GM10847 (cell line): ENCODE results near the gene SHH.

Experiments used
- POLR2A ChIP-seq: IDR thresholded peaks from 2 replicates; pipeline ENCODE4 v1.6.1; 2011; ENCODE audit not compliant: insufficient read length; ENCODE audit errors: extremely low read depth

Gene SHH

GRCh38 chr7:155811895-155812761 lies at the start of gene SHH:
Gene SHH (minus strand): TSS chr7:155812463. CDS start chr7:155812122, 341 bp downstream.
- no peak for TF ChIP-seq POLR2A

GRCh38 chr7:155861480-155861868 lies 49.2 kb upstream of the SHH start:
- no peak for TF ChIP-seq POLR2A

DNA sequence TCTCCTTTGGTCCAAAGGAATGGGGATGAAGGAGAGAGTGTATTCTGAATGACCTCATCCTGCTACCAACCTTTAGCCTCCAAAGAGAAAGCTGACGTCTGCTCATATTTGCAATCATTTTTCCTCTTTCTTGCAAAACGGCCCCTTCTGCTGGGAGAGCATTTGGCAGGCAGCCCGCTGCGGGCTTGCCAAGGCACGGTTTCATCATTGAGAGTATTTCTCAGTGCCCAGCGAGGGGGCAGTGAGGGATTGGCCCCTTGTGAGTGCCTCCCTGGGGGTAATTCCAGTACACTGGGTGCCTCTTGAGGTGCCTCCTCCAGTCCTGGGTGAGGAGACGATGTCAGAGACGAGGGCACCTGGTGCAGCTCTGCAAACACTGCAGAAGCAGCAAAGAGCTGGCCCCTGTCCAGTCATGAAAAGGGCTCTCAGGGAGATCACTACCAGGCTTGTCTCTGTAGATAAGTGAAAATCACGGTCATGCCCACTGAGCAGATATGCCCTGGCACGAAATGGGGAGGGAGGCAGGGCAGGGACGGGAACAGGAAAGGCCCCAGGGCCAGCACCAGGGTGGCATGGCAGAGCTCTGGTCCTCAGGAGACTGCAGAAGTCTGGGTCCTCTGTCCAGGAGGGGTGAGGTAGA lies 48.7 kb upstream of the SHH start:
- no peak for TF ChIP-seq POLR2A

DNA sequence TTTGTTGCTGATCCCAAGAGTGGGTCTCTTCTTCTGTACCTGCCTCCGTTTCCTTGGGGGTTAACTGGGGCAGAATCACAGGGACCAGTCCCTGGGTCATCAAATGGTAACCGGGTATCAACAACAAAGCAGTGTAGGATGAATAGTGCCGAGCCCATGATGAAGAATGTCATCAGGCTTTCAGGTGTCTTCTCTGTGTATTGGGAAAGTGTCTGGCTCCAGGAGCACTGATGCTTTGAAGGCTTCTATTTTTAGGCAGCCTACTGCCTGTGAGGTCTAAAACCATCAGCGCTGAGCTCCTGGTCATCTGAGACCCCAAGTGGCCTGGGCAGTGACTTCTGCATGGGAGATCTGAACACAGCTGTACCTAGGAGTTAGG lies 48.2 kb upstream of the SHH start:
- TF ChIP-seq POLR2A, result no peak

GRCh38 chr7:155858521-155859061 lies 46.3 kb upstream of the SHH start:
- TF ChIP-seq POLR2A, result no peak

DNA sequence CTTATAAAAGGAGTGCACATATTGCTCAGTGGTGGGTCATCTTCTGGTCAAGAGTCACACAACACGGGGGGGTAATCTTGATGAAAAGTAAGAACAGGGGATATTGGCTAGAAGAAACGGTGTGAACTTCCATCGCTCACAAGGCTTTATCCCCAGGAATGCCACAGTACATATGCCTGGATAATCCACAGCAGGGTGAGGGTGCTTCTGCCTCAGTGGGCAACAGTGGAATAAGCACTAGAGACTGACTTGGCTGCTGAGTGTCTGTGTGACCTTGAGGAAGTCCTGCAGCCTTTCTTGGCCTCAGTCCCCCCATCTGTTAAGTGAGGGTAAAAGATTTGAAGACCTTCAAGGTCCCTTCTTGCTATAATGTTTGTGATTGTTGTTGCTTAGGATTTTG lies 44.9 kb upstream of the SHH start:
- TF ChIP-seq POLR2A, result no peak

DNA sequence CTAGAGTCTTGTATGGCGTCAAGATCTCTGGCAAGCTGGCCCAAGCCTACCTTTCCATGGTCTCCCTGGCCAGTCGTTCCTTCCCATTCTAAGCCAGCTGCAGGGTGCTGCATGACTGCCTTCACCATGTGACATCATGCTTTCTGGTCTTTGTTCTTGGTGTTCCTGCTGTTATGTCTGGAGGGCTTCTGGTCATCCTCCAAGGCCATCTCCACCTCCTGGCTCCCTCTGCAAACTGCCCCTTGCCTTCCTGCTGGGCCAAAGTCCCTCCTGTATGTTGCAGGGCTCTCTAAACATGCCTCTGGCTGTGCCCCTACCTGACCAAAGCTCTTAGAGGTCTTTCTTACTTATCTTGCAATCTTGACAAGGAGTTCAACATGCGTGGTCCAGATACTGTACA lies 44.4 kb upstream of the SHH start:
- TF ChIP-seq POLR2A, result no peak

DNA sequence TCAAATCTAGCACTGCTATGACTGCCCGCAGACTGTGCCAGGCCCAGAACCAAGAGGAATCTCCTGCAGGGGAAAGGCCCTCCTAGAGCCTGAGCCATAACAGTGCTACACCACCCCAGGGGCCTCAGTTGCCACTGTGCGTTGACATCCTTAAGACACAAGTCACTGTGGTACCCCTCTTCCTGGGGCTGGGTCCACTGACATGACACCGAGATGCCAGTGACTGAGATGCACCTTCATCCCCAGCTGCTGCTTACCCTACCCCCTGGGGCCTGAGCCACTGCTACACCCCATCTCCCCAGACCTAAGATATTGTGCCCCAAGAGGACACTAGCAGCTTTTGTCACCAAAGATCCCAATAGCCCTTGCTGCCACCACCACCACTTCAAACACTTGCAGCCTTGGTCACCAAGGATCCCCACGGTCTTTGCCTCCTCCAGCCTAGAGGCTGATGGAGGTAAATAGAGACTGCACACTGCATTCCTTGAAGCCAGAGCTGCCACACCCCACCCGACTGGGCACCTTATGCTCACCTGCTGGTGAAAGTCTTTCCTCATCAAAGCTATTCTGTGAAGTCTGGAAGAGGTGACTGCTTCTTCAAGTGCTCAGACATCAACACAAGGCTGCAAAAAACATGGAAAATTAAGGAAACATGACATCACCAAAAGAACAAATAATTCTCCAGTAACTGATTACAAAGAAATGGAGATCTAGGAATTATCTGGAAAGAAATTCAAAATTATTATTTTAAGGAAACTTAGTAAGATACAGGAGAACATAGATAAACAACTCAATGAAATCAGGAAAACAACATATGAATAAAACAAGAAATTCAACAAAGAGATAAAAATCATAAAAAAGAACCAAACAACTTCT lies 40.4 kb upstream of the SHH start:
- TF ChIP-seq POLR2A, result no peak

DNA sequence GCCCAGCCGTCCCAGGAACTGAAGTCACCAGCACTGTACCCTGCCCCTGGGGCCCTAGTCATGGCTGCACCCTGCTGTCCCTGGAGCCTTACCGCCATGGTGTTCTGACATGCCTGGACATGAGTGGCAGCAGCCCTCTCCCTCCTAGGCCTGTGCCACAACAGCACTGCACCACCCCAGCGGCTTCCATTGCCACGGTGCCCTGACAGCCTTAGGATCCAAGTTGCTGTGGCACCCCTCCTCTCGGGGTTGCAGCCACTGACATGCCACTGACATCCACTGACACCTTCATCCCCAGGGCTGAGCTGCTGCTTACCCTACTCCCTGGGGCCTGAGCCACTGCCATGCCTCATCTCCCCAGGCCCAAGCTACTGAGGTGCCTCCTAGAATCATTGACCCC lies 39.6 kb upstream of the SHH start:
- no peak for TF ChIP-seq POLR2A

GRCh38 chr7:155850766-155851678 lies 38.8 kb upstream of the SHH start:
- TF ChIP-seq POLR2A, result no peak

DNA sequence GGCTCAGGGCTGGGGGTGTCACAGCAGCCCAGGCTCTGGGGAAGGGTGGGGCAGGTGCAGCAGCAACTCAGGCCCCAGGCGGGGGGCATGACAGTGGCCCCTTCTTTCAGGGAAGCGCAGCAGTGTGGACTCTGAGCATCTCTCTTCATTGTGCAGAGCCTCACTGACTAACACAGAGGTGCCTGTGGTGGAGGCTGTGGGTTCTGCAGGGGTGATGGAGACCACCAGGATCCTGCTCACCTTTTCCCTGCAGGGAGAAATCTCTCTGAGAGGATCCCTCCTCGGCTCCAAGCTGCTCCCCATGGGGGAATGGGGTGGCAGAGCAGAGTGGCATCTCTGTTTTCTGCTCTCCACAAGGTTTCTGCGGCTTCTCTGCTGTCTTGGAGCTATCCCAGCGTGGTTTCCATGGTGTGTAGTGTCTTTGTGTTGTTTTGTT lies 37.8 kb upstream of the SHH start:
- TF ChIP-seq POLR2A, result no peak

DNA sequence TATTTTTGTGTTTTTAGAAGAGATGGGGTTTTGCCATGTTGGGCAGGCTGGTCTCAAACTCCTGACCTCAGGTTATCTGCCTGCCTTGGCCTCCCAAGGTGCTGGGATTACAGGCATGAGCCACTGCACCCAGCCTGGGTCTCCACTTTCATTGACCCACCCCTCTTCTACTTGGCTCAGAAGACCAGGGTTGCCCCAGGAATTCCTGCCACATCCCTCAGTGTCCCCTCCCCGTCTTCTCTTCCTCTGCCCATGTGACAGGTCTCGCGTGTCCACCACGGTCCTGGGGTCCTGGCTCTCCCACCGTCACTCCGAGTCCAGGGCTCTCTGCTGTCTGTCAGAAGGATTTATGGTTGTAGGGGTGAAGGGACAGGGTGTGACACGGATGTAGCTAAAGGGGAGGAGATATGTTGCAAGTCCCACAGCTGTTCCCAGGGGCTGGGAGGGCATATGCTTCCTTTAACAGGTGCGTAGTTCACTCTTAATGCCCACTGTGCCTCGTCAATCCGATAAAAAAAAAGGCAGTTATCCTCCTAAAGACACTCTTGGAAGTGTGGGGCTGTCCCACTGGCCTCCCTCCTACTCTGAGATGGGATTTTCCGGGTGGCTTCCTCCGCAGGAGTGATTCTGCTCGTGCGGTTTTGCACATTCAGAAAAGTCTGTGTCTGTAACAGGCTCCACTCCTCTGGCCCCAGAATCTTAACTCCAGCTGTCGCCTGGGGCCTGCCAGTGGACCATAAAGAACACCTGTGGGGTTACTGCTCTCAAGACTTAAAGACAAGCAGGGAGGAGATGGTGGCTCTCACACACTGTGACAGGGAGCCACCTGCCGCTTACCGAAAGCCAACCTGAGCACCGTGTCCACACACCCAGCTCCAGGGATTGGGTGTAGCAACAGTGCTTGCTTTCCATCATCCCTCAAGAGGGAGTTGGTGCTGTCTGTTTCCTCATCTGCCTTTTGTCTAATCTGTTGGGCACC lies 36.7 kb upstream of the SHH start:
- no peak for TF ChIP-seq POLR2A

DNA sequence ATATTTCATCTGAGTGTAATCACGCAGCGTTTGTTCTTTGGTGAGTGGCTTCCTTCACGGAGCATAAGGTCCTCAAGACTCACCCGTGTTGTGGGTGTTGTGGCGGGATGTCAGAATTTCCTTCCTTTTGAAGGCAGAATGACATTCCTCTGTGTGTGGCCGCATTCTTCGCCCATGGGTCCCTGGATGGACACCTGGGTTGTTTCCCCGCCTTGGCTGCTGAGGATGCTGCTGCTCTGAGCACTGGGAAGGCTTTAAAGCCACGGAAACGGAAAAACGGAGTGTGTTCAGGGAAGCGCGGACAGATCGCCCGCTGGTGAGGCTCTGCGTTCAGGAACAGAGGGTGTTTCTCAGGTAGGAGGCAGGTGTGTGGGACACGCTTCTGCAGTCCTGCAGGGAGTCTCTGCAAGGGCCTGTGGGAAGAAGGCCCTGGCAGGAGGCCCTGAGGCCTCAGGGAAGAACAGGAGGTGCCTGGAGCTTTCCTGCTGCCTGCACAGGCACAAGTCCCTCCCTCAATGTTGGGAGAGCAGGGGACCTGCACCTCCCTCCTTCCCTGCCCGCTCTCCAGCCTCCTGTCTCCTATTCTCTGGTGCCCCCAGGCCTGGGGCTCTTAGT lies 35.7 kb upstream of the SHH start:
- TF ChIP-seq POLR2A, result no peak
